Nucleus accumbens (tissue), 56 donors: ENCODE measurements around the gene FLVCR1.
"Not testable (repeated sequence)": the region's sequence is repeated elsewhere in the genome, so short reads cannot be mapped to it uniquely, and the experiment has no call there.

Source experiments
- DNase-seq, 56 donors: peaks; one replicate each; lab custom pipeline; 2025; lab: John Stamatoyannopoulos, UW

The FLVCR1 gene

DNA sequence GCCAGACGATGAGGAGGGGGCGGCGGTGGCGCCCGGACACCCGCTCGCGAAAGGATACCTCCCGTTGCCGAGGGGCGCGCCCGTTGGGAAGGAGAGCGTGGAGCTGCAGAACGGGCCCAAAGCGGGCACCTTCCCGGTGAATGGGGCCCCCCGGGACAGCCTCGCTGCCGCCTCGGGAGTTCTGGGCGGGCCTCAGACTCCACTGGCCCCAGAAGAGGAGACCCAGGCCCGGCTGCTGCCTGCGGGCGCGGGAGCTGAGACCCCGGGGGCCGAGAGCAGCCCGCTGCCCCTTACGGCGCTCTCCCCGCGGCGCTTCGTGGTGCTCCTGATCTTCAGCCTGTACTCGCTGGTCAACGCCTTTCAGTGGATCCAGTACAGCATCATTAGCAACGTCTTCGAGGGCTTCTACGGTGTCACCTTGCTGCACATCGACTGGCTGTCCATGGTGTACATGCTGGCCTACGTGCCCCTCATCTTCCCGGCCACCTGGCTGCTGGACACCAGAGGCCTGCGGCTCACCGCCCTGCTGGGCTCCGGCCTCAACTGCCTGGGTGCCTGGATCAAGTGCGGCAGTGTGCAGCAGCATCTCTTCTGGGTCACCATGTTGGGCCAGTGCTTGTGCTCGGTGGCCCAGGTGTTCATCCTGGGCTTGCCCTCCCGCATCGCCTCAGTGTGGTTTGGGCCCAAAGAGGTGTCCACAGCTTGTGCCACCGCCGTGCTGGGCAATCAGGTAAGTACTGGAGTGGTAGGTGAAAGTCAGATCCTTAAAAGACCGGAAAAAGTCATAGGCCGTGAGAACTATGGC is 588 bp downstream of the FLVCR1 start:
- DNase-seq: peak in 38 of 56 donors; percentile 6 to 63 (median 42)

- DNase-seq: no peak
Observed at GRCh38 chr1:212860713-212861581, 2.9 kb downstream of the FLVCR1 start.

- DNase-seq: no peak
Observed at GRCh38 chr1:212862111-212862690, 4.1 kb downstream of the FLVCR1 start.

GRCh38 chr1:212863345-212863744 is 5.3 kb downstream of the FLVCR1 start:
- DNase-seq: not testable (repeated sequence)

GRCh38 chr1:212864201-212864600 is 6.1 kb downstream of the FLVCR1 start:
- peak in 3 of 56 donors; percentile 0 to 7 (median 2) for DNase-seq

GRCh38 chr1:212867192-212867591 is 9.1 kb downstream of the FLVCR1 start:
- DNase-seq: no peak

DNA sequence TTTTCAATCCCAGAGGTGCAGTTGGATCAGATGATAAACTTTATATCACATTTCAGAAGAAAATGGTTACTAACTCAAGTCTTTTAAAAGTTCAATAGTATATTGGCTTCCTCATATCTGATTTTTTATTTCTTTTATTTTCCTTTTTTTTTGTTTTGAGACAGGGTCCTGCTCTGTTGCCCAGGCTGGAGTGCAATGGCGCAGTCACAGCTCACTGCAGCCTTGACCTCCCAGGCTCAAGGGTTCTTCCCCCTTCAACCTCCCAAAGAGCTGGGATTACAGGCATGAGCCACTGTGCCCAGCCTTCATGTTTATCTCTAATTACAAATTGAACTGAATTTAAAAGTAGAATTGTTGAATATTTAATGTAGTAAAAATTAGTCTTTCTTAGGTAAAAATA is 13.9 kb downstream of the FLVCR1 start:
- DNase-seq: no peak

- DNase-seq: no peak
Observed at GRCh38 chr1:212873518-212873917, 15.4 kb downstream of the FLVCR1 start.

GRCh38 chr1:212878418-212878817 is 20.3 kb downstream of the FLVCR1 start:
- no peak for DNase-seq

- no peak for DNase-seq
Observed at GRCh38 chr1:212879947-212880690, 22.0 kb downstream of the FLVCR1 start.

- DNase-seq: no peak
Observed at GRCh38 chr1:212884592-212884991, 26.5 kb downstream of the FLVCR1 start.

DNA sequence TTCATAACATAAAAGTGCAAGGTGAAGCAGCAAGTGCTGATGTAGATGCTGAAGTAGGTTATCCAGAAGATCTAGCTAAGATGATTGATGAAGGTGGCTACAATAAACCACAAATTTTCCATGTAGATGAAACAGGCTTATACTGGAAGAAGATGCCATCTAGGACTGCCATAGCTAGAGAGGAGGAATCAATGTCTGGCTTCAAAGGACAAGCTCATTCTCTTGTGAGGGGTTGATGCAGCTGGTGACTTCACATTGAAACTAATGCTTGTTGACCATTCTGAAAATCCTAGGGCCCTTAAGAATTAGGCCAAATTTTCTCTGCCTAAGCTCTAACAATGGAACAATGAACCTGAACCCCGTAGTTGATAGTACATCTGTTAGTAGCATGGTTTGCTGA is 34.0 kb downstream of the FLVCR1 start:
- DNase-seq: no peak

GRCh38 chr1:212899845-212900244 is 41.8 kb downstream of the FLVCR1 start:
- DNase-seq: no peak

DNA sequence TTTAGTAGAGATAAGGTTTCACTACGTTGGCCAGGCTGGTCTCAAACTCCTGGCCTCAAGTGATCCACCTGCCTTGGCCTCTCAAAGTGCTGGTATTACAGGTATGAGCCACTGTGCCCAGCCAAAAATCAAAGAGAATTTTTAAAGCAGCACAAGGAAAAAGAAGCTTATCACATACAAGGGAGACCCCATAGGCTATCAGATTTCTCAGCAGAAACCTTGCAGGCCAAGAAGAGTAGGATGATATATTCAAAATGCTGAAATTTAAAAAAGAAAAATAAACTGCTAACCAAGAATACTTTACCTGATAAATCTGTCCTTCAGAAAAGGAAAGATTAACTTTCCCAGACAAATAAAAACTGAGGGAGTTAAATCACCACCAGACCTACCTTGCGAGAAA is 43.2 kb downstream of the FLVCR1 start:
- DNase-seq: no peak

DNA sequence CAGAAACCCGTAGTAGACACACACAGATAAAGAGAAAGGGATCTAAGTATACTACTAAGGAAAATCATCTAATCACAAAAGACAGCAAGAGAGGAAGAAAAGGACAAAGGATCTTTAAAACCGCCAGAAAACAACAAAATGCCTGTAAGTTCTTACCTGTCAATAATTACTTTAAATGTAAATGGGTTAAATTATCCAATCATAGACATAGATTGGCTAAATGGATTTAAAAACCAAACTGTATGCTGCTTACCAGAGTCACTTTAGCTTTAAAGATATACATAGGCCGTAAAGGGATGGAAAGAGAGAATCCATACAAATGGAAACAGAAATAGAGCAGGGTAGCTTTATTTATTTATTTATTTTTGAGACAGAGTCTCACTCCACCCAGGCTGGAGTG is 44.0 kb downstream of the FLVCR1 start:
- no peak for DNase-seq

GRCh38 chr1:212903664-212904063 is 45.6 kb downstream of the FLVCR1 start:
- no peak for DNase-seq

DNA sequence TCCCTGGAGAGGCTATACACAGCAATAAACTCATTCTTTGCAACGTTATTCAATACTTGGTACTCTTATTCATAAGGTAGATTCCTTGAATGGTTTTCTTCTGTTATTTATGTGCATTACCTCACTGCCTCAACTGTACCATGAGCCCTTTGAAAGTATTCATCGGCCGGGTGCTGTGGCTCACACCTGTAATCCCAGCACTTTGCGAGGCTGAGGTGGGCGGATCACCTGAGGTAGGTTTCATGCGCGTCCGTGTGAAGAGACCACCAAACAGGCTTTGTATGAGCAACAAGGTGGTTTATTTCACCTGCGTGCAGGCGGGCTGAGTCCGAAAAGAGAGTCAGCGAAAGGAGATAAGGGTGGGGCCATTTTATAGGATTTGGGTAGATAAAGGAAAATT is 50.0 kb downstream of the FLVCR1 start:
- not testable (repeated sequence) for DNase-seq

DNA sequence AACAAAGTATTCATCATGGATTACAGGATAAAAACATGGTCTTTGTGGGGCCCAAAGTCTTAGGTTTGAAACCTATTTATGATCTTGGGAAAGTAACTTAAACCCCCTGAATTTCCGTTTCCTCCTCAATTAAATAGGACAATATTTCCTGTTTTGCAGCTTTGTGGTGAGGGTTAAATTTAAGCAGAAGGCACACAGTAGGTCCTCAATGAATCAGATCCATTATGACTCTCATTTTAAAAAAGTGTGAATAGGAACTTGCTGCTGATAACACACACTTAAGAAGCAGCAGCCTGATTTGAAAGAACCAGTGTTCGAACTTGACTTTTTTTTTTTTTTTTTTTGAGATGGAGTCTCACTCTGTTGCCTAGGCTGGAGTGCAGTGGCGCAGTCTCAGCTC is 50.9 kb downstream of the FLVCR1 start:
- DNase-seq: no peak

GRCh38 chr1:212909652-212910063 is 51.6 kb downstream of the FLVCR1 start:
- DNase-seq: no peak

DNA sequence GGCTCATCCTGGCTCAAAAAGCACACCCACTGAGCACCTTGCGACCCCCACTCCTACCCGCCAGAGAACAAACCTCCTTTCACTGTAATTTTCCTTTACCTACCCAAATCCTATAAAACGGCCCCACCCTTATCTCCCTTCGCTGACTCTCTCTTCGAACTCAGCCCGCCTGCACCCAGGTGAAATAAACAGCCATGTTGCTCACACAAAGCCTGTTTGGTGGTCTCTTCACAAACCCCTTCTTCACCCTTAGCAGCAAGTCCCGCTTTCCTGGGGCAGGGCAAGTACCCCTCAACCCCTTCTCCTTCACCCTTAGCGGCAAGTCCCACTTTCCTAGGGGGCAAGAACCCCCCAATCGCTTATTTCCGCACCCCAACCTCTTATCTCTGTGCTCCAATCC is 52.1 kb downstream of the FLVCR1 start:
- DNase-seq: not testable (repeated sequence)

- not testable (repeated sequence) for DNase-seq
Observed at GRCh38 chr1:212913638-212914037, 55.6 kb downstream of the FLVCR1 start.
